IMR-90 (cell line): ENCODE measurements around the gene UBE3B. TPM values are rescaled to one million over a fixed set of nuclear protein-coding genes. Genes with fewer than 3 reads are reported as not detected.

Experiments
- ATAC-seq: fragments of 200-7000 bp; cut with Tn5 transposase; 2 replicates; pipeline ENCODE4 v1.9.1; 2020; ENCODE audit warnings: low read depth, mild to moderate bottlenecking, moderate library complexity
- BruUV-seq: library from RNA; stranded (reverse); fragments of 400-500 nt; replicated peaks from 2 replicates; lab custom pipeline; 2021; lab: Mats Ljungman, UMichigan
- CTCF ChIA-PET: fragments of 300-600 bp; formaldehyde crosslinking; extraction: SDS; loops from one replicate; lab custom pipeline; 2021; ENCODE audit warnings: antibody characterized with exemption; lab: Yijun Ruan, JAX
- POLR2A ChIA-PET: fragments of 300-600 bp; sonication (Branson Sonifier 250); formaldehyde crosslinking; loops from one replicate; lab custom pipeline; 2022; ENCODE audit warnings: antibody characterized with exemption; ENCODE audit not compliant: unreplicated experiment; lab: Charles Lee
- DNase-seq: peaks from one replicate; pipeline ENCODE4 v3.0.0; 2013
- H2AFZ ChIP-seq: replicated peaks from 2 replicates; pipeline ENCODE3; 2013; ENCODE audit warnings: low read length, mild to moderate bottlenecking; ENCODE audit not compliant: poor library complexity
- H2AK5ac ChIP-seq: 2 replicates; pipeline ENCODE4 v1.6.1; 2013; ENCODE audit warnings: low read depth, low read length, inconsistent platforms
- H2AK9ac ChIP-seq: replicated peaks from 2 replicates; pipeline ENCODE3; 2013; ENCODE audit warnings: mild to moderate bottlenecking, low read depth, low read length, moderate library complexity; ENCODE audit not compliant: poor library complexity
- H2BK120ac ChIP-seq: 2 replicates; pipeline ENCODE4 v1.6.1; 2013; ENCODE audit warnings: low read depth, low read length, inconsistent platforms
- H2BK15ac ChIP-seq: 3 replicates; pipeline ENCODE4 v1.6.1; 2013; ENCODE audit warnings: low read depth, low read length, inconsistent platforms
- H2BK20ac ChIP-seq: 2 replicates; pipeline ENCODE4 v1.6.1; 2013; ENCODE audit warnings: low read depth, mild to moderate bottlenecking, inconsistent platforms, low read length, moderate library complexity
- H2BK5ac ChIP-seq: 2 replicates; pipeline ENCODE4 v1.6.1; 2013; ENCODE audit warnings: mild to moderate bottlenecking, low read depth, low read length, inconsistent platforms; ENCODE audit not compliant: poor library complexity, severe bottlenecking
- H3K14ac ChIP-seq: replicated peaks from 2 replicates; pipeline ENCODE4 v1.6.1; 2013; ENCODE audit warnings: low read depth, low read length, inconsistent platforms
- H3K18ac ChIP-seq: 2 replicates; pipeline ENCODE4 v1.6.1; 2013; ENCODE audit warnings: low read depth, low read length, control low read depth
- H3K23ac ChIP-seq: 2 replicates; pipeline ENCODE4 v1.6.1; 2013; ENCODE audit warnings: low read depth, low read length, inconsistent platforms
- H3K27ac ChIP-seq: 2 replicates; pipeline ENCODE4 v1.5.1; 2013; ENCODE audit warnings: mild to moderate bottlenecking, control low read depth, low read length; ENCODE audit not compliant: insufficient read depth
- H3K27me3 ChIP-seq: 2 replicates; pipeline ENCODE4 v1.6.1; 2013; ENCODE audit warnings: low read length; ENCODE audit not compliant: control insufficient read depth, insufficient read depth
- H3K36me3 ChIP-seq: 2 replicates; pipeline ENCODE4 v1.6.1; 2013; ENCODE audit warnings: low read length, mixed read lengths; ENCODE audit not compliant: control insufficient read depth, insufficient read depth
- H3K4ac ChIP-seq: 2 replicates; pipeline ENCODE4 v1.6.1; 2013; ENCODE audit warnings: low read depth, low read length, inconsistent platforms
- H3K4me1 ChIP-seq: 2 replicates; pipeline ENCODE4 v1.6.1; 2013; ENCODE audit warnings: low read length, mixed read lengths; ENCODE audit not compliant: control insufficient read depth, insufficient read depth
- H3K4me2 ChIP-seq: 2 replicates; pipeline ENCODE4 v1.6.1; 2013; ENCODE audit warnings: low read depth, mild to moderate bottlenecking, control low read depth, low read length, moderate library complexity
- H3K4me3 ChIP-seq: 2 replicates; pipeline ENCODE4 v1.5.1; 2013; ENCODE audit warnings: low read depth, mild to moderate bottlenecking, control low read depth, low read length, moderate library complexity; ENCODE audit not compliant: insufficient read depth
- H3K56ac ChIP-seq: 2 replicates; pipeline ENCODE4 v1.6.1; 2013; ENCODE audit warnings: low read length, inconsistent platforms; ENCODE audit not compliant: insufficient read depth; ENCODE audit errors: extremely low read depth
- H3K79me1 ChIP-seq, 2 experiments: 2 replicates each; pipeline ENCODE4 v1.6.1; 2013; ENCODE audit warnings: low read length in 2 of 2, inconsistent platforms in 1 of 2, low read depth in 1 of 2
- H3K9ac ChIP-seq: 2 replicates; pipeline ENCODE4 v1.6.1; 2013; ENCODE audit warnings: low read depth, low read length, control low read depth
- H3K9me1 ChIP-seq: 2 replicates; pipeline ENCODE4 v1.6.1; 2013; ENCODE audit warnings: low read length, inconsistent platforms; ENCODE audit not compliant: insufficient read depth
- H3K9me3 ChIP-seq: 2 replicates; pipeline ENCODE4 v1.6.1; 2013; ENCODE audit warnings: low read length; ENCODE audit not compliant: control insufficient read depth, insufficient read depth
- H4K20me1 ChIP-seq: 2 replicates; pipeline ENCODE4 v1.6.1; 2013; ENCODE audit warnings: low read length, inconsistent platforms; ENCODE audit not compliant: insufficient read depth
- H4K5ac ChIP-seq: 2 replicates; pipeline ENCODE4 v1.6.1; 2013; ENCODE audit warnings: mild to moderate bottlenecking, low read depth, low read length, control low read depth
- H4K8ac ChIP-seq, 2 experiments: 2 replicates each; pipeline ENCODE4 v1.6.1; 2013; ENCODE audit warnings: low read depth in 2 of 2, low read length in 2 of 2, control low read depth in 1 of 2, inconsistent platforms in 1 of 2
- H4K91ac ChIP-seq: 2 replicates; pipeline ENCODE4 v1.6.1; 2013; ENCODE audit warnings: low read depth, low read length, inconsistent platforms; ENCODE audit not compliant: insufficient read depth
- CEBPB ChIP-seq: IDR thresholded peaks from 2 replicates; pipeline ENCODE4 v1.6.1; 2012; ENCODE audit warnings: low read depth, low read length, improper control_type of control experiment
- MAFK ChIP-seq: IDR thresholded peaks from 2 replicates; pipeline ENCODE4 v1.6.1; 2012; ENCODE audit warnings: low read depth, low read length, improper control_type of control experiment
- MXI1 ChIP-seq: IDR thresholded peaks from 2 replicates; pipeline ENCODE4 v1.6.1; 2012; ENCODE audit warnings: low read depth, mild to moderate bottlenecking, low read length, moderate library complexity, borderline replicate concordance
- NFE2L2 ChIP-seq: fragments of 150-350 bp; IDR thresholded peaks from 2 replicates; pipeline ENCODE4 v1.6.1; 2016; ENCODE audit warnings: low read depth, mild to moderate bottlenecking, low read length
- POLR2A ChIP-seq: IDR thresholded peaks from 2 replicates; pipeline ENCODE4 v1.6.1; 2012; ENCODE audit warnings: mild to moderate bottlenecking, low read depth, low read length
- WGBS, 2 experiments: methylation state at CpG; one replicate each; pipeline versions ENCODE4 v1.1.5 to v1.1.7; 2013; ENCODE audit warnings: missing lambda C conversion rate in 2 of 2; ENCODE audit not compliant: insufficient read length in 1 of 2; ENCODE audit errors: extremely low coverage in 2 of 2; 5-methylcytosine and 5-hydroxymethylcytosine counted together
- dilution Hi-C: fragments of 300-500 bp; cut with HindIII; formaldehyde crosslinking; loops from one replicate; pipeline ENCODE4 v1.14.3; 2018; ENCODE audit warnings: low sequenced_read_pairs; ENCODE audit not compliant: unreplicated experiment
- in situ Hi-C: fragments of 300-500 bp; cut with MboI; formaldehyde crosslinking; loops from 3 replicates; pipeline ENCODE4 v1.14.3; 2019; ENCODE audit warnings: low sequenced_read_pairs, inconsistent platforms, mixed read lengths
- intact Hi-C: fragments of 100-400 bp; cut with micrococcal nuclease; formaldehyde crosslinking; loops from 2 replicates; pipeline ENCODE4 v1.10.0; 2022
- polyA plus RNA-seq, 3 experiments: library from polyadenylated mRNA; depleted of rRNA; stranded (reverse); fragments of >200 nt; gene quantifications; 2 replicates each; pipeline ENCODE4 v1.2.3, GENCODE V29; 2012; ENCODE audit warnings: low replicate concordance in 1 of 3
- total RNA-seq: library from RNA; depleted of rRNA; stranded (reverse); fragments of >200 nt; gene quantifications from 2 replicates; pipeline ENCODE4 v1.2.3, GENCODE V29; 2012

UBE3B gene
- total and polyA plus RNA-seq, 2 of the 4 experiments (the other 2 are of a cell fraction) = 18.8 to 24.9 TPM

GRCh38 chr12:109521831-109522230 is 44.4 kb downstream of the UBE3B start:
- CTCF ChIA-PET = no interaction called here

More at GRCh38 chr12:109521831-109522230, 44.4 kb downstream of the UBE3B start:
- no peak overlapping the region for H3K4ac ChIP-seq
- no peak overlapping the region for H3K4me3 ChIP-seq
- in situ Hi-C loops = no loop called here
- dilution Hi-C loops = no loop called here
- H3K27ac ChIP-seq = no peak overlapping the region
- no peak overlapping the region for H2AK9ac ChIP-seq
- peaks cover 3% of the 10 kb centered on the region for H3K9me1 ChIP-seq
- POLR2A ChIA-PET = interaction anchor here (0.5 kb wide), 1 partner anchor 103 kb away, joined by 6 read pairs; no protein-coding TSS in a partner anchor
- no peak for DNase-seq
- no peaks in the 10 kb centered on the region for H4K20me1 ChIP-seq
- no peak overlapping the region for H3K4me2 ChIP-seq
- no peak overlapping the region for H3K56ac ChIP-seq
- intact Hi-C loops = no loop called here
- no peak overlapping the region for H2AK5ac ChIP-seq
- no peak overlapping the region for H4K8ac ChIP-seq
- H3K14ac ChIP-seq = no peak overlapping the region
- no peak overlapping the region for H2BK5ac ChIP-seq
- H4K91ac ChIP-seq = no peak overlapping the region
- H3K79me1 ChIP-seq = no peaks in the 10 kb centered on the region
- no peak overlapping the region for H2BK120ac ChIP-seq
- no TSS peak for BruUV-seq
- no peak overlapping the region for H3K18ac ChIP-seq
- no peak overlapping the region for H4K5ac ChIP-seq
- no peak overlapping the region for H2BK15ac ChIP-seq
- H3K9ac ChIP-seq = no peak overlapping the region
- no peaks in the 10 kb centered on the region for H3K9me3 ChIP-seq
- peaks cover 7% of the 10 kb centered on the region for H3K4me1 ChIP-seq
- H3K36me3 ChIP-seq = peaks cover 64% of the 10 kb centered on the region
- ATAC-seq = no peak
- no peak overlapping the region for H2AFZ ChIP-seq
- H2BK20ac ChIP-seq = no peak overlapping the region
- H3K23ac ChIP-seq = no peak overlapping the region
- H3K27me3 ChIP-seq = no peaks in the 10 kb centered on the region
- TF ChIP-seq NFE2L2 = no peak
- no peak for TF ChIP-seq CEBPB
- TF ChIP-seq MAFK = no peak
- no peak for TF ChIP-seq MXI1
- TF ChIP-seq POLR2A = no peak
- WGBS, 2 experiments = 20% methylated on average over 1 of the region's 10 CpGs; no CpG with 5 or more reads in 1 of the 2 experiments
